ENCODE measurements around the gene RANBP17. TPM values are rescaled to one million over a fixed set of nuclear protein-coding genes. Genes with fewer than 3 reads are reported as not detected.
"Not testable (repeated sequence)": the region's sequence is repeated elsewhere in the genome, so short reads cannot be mapped to it uniquely, and the experiment has no call there.

The RANBP17 gene
- total RNA-seq, 1 donor from 2014 or later: 12.3 TPM

DNA sequence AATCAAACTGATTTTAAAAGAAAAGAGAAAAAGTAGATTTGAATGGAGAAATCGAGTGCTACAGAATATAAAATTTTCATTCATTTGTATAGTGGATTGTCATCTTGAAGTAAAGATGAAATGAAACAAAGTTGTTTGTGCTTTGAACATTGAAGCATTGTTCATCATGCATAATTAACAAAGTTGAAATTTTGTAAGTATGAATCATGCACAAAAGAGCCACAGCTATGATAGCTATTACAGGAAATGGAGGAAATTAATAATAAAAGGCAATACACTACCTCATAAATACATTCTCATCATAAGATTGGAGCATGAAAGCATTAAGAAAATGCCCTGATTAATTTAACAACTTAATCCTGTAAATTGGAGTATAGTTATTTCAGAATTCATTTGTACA is 293.8 kb downstream of the RANBP17 start:
- no peak for DNase-seq (ENCODE audit: low read depth, low spot score)

DNA sequence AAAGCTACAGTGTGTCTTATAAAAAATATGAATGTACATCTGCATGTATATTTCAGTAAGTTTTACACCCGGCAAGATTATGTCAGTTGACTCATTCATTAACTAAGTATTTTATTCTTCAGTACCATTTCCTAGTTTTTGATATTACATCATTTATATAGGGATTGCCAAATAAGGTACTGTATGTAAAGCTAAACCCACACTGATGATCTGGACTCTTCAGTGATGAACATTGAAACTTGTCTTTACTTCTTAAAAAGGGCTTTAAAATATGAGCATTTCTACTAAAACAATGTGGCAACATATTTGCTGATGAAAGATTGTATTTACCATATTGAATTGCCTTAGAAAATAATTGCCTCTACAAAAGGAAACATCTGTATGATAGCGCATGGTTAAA is 295.5 kb downstream of the RANBP17 start:
- DNase-seq (ENCODE audit: low read depth, low spot score): no peak

DNA sequence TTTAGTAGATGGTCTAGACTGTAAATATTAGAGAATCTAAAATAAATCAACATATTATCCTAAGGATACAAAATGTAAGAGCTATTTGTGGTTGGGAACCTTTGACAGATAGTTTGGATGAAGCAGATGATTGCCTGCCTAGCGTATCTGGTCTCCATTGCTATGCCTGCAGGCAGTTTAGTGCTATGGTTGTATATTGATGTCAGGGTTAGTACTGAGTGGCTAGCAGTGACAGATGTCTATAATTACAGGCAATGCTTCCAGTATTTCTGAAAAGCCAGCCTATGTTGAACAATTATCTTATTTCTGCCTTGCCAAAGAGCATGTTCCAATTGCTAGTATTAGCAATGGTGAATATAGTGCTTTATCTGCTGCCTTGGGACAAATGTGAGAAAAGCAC is 296.0 kb downstream of the RANBP17 start:
- DNase-seq (ENCODE audit: low read depth, low spot score): no peak

DNA sequence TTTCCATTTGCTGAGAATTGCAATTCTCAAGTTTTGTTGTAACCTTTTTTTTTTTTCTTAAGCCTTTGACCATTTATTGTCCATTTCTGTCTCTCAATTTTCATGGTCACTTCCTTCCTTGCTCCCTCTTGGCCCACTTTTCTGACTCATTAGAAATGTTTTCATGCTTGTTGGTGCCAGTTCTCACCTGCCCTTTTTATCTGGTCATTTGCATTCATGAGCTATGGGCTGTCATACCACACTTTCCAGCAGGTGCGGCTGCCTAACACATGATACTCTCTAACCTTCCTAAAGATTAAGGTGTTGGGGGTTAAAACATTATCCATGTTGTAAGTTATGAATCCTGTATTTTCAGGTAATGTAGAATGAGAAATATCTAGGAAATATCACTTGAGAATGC is 296.8 kb downstream of the RANBP17 start:
- DNase-seq (ENCODE audit: low read depth, low spot score): no peak

DNA sequence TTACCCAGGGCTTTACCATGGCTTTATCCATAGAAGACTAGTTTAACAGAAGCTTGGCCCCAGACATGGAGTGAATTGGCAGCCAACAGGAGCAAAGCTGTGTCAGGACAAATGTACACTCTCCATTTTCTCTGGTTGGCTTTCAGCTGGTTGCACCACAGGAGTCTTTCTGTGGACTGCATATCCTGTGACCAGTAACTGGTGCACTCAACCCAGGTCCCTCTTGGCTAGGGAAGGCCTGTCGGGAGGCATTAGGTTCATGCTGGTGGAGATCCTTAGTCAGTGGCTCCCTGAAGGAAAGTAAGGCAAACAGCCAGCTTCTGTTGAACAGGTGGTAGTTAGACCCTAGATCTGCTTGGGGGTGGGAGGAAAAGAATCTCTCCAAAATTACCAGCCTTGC is 300.3 kb downstream of the RANBP17 start:
- no peak for DNase-seq (ENCODE audit: low read depth, low spot score)

DNA sequence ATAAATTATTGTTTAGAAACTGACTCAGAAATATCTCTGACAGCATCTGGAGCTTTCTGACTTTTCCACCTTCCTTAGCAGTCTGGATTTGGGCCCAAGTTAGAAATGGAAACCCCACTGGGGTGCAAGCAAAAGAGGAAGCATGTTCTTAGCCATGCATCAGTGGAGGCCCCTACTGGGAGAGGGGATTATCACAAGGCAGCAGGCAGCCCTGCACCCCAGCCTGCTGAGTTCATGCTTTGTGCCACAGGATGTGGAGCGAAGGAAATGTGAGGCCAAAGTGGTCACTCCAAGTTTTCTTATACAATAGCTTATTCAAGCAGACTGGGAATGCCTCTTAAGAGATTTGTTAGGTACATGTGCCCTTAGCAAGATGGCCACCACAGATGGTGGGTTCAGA is 300.8 kb downstream of the RANBP17 start:
- peak; percentile 59 for DNase-seq (ENCODE audit: low read depth, low spot score)

DNA sequence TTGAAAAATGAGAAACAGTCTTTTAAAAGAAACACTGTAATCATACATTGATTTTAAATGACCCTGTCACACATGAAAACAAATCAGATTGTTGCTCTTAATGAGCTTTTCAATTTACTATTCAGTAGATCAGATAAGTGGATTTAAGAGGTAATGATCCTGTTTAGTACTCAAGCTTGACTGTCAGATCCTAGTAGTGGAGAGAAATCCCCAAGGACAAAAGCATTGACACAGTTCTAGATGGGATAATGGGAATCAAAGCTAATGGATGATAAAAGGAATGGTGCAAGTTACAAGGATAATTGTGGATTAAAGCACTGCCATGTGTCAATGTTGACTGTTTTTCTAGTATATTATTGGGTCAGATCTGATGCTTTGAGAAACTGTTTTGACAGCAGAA is 304.9 kb downstream of the RANBP17 start:
- DNase-seq (ENCODE audit: low read depth, low spot score): no peak

DNA sequence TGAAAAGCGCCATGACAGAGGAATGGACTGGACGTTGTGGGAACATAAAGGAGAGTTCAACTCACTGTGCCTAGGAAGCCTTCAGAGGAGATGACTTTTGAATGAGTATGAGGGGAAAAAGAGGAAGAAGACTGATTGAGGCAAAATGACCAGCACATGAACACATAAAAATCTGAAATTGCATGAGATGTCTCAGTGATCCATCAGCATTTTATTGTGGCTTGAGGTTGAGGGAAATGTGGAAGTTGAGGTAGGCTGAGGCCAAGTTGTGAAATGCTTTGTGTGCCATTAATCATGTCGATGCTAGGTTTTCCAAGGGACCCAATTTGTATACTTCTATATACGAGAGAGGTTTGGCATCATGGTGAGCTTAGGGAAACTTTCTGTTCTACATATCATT is 306.4 kb downstream of the RANBP17 start:
- no peak for DNase-seq (ENCODE audit: low read depth, low spot score)

DNA sequence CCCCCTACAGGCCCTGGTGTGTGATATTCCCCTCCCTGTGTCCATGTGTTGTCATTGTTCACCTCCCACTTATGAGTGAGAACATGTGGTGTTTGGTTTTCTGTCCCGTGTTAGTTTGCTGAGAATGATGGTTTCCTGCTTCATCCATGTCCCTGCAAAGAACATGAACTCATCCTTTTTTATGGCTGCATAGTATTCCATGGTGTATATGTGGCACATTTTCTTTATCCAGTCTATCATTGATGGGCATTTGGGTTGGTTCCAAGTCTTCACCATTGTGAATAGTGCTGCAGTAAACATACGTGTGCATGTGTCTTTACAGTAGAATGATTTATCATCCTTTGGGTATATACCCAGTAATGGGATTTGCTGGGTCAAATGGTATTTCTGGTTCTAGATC is 313.1 kb downstream of the RANBP17 start:
- DNase-seq (ENCODE audit: low read depth, low spot score): not testable (repeated sequence)

DNA sequence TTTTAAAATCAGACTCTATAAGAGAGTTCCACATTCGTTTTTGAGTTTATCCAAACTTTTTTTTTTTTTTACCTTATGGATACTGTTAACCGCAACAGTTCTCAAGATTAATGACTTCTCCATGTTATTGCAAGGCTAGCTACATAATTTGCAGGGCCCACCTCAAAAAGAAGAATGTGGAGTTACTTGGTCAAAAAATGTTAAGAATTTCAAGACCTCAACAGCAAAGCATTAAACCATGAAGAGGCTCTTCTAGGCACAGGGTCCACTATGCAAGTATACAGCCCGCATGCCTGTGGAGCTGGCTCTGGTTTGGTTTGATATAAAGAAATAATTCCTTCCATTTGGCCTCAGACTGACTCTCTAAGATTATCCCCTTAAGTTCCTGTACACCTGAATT is 313.9 kb downstream of the RANBP17 start:
- DNase-seq (ENCODE audit: low read depth, low spot score): no peak

DNA sequence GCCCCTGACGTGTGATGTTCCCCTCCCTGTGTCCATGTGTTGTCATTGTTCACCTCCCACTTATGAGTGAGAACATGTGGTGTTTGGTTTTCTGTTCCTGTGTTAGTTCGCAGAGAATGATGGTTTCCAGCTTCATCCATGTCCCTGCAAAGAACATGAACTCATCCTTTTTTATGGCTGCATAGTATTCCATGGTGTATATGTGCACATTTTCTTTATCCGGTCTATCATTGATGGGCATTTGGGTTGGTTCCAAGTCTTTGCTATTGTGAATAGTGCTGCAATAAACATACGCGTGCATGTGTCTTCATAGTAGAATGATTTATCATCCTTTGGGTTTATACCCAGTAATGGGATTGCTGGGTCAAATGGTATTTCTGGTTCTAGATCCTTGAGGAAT is 316.4 kb downstream of the RANBP17 start:
- not testable (repeated sequence) for DNase-seq (ENCODE audit: low read depth, low spot score)

DNA sequence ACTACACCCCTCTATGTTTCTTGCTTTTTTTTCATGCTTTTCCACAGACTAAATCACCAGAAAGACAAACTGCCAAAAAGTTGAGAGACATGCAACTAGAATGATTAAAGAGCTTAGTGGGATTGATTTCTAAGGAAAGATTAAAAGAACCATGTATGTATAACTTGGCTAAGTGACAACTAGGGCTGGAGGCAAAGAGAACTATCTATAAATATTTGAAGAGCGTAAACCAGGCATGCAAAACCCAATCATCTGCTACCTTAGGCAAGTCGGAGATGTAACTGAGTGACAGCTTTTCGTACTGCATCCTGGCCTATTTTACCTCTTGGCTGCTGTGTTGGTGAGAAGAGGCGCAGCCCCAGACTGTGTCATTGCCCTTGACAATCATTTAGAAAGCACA is 326.2 kb downstream of the RANBP17 start:
- no peak for DNase-seq (ENCODE audit: low read depth, low spot score)

DNA sequence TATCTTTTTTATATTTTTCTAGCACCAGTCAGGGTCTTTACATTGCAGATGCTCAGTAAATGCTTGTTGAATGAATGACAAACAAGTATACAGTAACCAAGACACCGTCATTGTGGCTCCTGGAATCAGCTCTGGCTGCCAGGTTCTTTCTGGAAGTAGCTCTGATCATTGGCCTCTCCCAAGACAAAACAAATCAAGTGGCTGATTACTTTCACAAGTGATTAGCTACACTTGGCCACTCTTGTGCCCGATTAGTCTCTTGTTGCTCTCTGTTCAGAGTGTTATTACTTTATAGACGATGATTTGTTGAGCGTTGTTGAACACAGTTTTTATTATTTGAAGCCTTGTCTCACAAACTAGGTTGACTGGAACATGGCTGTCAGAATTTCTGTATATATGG is 327.6 kb downstream of the RANBP17 start:
- DNase-seq (ENCODE audit: low read depth, low spot score): no peak

DNA sequence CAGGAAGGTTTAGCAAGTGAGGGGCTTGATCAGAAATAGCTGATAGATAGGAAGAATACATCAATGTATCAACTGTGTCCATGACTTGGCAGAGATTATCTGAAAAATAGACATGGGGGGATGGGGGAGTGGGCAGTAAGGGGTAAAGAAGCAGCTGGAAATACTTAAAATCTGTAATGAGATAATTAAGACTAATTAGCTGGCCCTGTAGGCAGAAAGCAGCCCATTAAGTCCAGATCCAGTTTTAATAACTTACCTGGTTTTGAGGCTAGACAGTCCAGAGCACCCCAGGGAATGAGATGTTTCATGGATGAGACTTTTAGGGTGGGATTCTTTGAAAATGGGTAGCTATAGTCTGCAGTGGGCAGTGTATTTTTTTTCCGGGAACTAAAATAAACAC is 330.3 kb downstream of the RANBP17 start:
- DNase-seq (ENCODE audit: low read depth, low spot score): no peak

DNA sequence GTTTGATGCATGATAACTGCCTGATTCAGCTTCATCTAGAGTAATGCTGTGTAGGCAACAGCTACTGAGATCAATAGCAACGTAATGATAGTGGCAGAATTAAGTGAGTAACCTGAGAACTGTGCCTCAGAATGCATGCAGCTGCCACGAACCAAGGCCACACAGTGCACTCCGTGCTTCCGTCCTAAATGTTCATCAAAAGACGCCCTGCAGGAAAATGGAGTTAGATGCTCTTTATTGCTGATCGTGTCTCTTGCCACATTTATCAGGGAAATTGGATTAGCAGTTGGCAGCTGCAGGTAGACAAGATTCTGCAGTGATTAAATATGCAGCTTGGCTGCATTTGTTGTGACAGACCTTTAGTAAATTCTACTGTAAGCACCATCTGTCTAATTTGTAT is 339.5 kb downstream of the RANBP17 start:
- no peak for DNase-seq (ENCODE audit: low read depth, low spot score)

DNA sequence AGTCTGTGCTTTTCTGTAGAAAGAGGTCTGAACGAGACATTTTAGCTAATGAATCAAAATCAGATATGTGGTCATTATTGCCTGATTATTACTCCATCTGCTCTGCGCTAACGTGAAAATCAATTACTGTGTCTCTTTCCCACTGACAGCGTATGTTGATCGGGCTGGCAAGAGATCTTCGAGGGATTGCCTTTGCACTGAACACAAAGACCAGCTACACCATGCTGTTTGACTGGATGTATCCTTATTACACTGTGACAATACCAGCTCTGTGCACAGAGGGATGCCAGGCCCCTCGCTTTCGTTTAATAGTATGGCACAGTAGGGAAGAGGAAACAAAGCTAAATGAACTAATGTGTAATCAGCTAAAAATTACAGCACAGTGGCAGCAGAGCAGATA is 343.6 kb downstream of the RANBP17 start:
- no peak for DNase-seq (ENCODE audit: low read depth, low spot score)

DNA sequence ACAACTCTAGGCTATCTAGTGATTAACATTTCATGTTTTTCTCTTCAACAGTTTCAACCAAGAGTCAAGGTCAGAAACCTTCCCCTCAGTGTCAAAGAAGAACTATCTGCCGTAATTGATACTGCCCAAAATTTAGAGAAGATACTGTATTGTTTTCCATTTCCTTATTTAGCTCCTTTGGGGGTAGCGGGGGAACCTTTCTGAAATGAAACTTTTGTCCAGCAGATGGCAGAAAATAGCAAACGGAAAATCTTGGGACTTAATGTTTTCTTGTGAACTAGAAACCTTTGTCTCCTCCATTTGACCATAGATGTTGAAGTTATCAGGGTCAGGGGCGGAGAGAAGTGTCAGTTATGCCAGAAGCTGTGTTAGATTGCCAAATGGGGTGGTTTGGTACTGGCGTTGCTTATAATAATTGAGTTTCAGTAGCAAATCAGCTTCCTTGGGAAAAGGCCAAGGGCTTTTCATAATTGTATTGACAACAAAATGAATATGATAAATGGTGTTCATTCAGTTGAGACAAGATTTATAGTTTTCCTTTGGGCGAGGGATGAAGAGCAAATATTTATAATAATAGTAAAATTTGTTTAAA is 345.5 kb downstream of the RANBP17 start:
- DNase-seq (ENCODE audit: low read depth, low spot score): peak; percentile 5

DNA sequence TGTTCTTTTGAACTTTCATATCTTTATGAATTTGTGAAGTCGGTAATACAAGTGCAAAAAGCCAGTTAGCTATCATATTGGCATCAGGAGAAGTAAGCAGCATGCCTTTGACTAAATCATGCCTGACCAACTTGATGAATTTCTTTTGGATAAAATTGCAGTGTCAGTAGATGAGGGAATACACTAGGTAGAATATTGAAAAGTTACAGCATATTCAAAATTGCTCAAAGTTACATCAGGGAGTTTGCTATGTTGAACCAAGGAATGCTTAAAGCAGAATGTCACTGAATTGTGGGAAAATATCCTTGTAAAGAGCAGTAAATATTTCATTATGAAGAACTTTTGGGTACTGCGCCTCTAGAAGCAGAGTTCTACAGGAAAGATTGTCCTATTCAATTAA is 360.1 kb downstream of the RANBP17 start:
- DNase-seq (ENCODE audit: low read depth, low spot score): no peak

DNA sequence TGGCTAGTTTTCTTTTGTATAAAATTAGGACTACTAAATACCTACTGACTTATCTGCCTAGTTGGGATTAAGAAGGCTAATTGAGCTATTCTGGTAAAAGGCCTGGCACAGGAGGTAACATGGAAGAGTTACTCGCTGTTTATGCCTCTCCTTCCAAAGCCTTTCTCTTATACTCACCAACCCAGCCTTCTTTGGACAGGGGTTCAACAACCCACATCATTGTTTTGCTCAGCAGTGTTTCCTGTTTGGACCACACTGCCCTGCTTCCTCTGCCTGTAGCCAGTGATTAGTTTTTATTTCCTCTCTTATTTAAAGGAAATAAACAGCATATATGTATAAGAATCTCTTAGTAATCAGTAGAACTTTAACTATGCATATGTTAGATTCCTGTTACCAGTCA is 362.1 kb downstream of the RANBP17 start:
- DNase-seq (ENCODE audit: low read depth, low spot score): no peak

DNA sequence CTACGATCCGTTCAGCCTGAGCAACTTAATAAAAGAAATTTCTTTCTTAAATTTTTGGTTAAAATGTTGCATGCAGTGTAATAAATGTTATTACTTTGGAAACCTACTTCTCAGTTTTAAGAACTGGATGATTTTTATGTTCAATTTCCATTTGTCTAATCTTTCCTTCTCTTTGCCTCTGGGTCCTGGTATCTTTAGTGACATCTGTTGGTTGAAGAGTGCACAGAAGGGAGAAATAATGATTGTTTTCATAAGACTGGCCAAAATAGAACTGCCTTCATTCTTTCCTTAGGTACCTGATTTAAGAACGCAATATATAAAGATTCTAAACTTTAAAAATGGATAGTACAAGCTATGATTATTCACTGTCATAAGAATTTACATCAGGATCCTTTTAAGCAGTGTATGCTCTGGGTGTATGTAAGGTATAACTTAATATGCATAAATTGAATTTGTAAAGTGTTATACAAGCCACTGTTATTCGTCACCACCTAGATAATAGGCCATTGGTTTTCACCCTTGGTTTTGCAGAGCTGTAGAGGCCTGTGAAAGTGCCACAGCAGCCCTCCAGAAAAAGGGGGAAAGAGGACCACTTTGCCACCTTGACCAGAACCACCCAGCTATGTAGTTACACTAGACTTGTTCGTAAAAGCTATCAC is 364.4 kb downstream of the RANBP17 start:
- no peak for DNase-seq (ENCODE audit: low read depth, low spot score)

DNA sequence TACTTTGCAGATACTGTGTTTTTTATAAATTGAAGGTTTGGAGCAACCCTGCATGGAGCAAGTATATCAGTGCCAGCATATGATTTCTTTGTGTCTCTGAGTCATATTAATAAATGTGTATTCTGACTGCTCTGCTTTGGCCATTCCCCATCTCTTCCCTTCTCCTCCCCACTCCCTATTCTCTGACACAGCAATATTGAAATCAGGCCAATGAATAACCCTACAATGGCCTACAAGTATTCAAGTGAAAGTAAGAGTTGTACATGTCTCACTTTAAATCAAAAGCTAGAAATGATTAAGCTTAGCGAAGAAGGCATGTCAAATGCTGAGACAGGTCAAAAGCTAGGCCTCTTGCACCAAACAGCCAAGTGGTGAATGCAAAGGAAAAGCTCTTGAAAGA is 365.0 kb downstream of the RANBP17 start:
- DNase-seq (ENCODE audit: low read depth, low spot score): no peak

DNA sequence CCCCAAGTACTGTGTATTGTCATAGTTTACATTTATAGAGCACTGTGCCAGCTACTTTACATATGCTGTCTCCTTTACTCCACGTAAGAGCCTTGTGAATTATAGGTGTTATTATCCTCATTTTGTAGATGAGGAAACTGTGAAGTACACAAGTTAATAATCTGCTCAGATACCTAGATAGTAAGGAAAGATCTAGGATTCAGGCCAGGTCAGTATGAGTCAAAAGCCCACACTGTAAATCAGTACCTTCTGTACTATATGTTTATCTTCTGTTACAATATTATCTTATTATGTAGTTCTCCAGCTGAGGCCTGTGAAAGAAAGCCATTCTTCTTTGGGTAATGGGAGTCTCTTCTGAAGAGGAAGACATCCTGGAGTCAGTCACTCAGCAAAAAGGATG is 374.8 kb downstream of the RANBP17 start:
- no peak for DNase-seq (ENCODE audit: low read depth, low spot score)

DNA sequence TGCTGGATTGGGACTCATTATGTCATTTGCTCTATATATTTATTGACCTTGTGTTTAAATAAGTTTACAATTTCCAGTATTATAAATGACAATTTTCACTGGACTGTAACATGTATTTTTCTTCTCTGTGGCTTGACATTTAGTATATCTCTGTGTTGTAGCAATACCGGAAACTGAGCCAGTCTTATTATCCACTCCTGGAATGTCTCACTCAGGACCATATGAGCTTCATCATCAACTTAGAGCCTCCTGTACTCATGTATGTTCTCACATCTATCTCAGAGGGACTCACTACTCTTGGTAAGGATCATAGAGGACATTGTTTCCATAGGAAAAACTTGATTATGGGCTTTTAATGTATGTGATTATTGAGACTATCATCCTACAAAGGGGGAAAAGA is 380.7 kb downstream of the RANBP17 start:
- DNase-seq (ENCODE audit: low read depth, low spot score): no peak

DNA sequence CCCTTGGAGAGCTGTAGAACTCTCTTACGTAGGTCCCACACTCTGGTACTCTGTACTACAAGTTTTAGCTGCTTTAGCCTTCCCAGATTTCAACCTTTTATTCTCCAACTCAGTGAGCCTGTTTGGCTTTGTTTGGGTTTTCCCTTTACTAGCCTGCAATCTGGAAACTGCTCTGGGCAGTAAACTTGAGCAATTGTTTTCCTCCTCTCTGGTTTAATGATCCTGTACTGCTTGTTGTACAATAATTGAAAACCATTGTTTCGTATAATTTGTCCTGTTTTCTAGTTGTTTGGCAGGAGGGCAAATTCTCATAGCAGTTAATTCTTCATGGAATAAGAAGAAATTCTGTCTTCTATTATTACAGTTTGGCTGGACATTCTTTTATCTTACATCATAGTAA is 384.4 kb downstream of the RANBP17 start:
- no peak for DNase-seq (ENCODE audit: low read depth, low spot score)

All from pulmonary artery endothelial cell (primary cell).